WERI-Rb-1 (cell line): ENCODE measurements around the gene TBC1D5.

Source experiments
- DNase-seq: peaks from one replicate; pipeline ENCODE4 v3.0.0-alpha.2; 2020
- H3K27ac ChIP-seq: fragments of 250-450 bp; sonication (Bioruptor Pico); 2 replicates; pipeline ENCODE4 v1.5.1; 2020; ENCODE audit warnings: mild to moderate bottlenecking, moderate library complexity
- H3K27me3 ChIP-seq: fragments of 250-450 bp; sonication (Bioruptor Pico); 2 replicates; pipeline ENCODE4 v1.5.1; 2021; ENCODE audit warnings: mild to moderate bottlenecking, low read depth, moderate library complexity; ENCODE audit not compliant: insufficient read depth, severe bottlenecking
- H3K36me3 ChIP-seq: fragments of 250-450 bp; sonication (Bioruptor Pico); 2 replicates; pipeline ENCODE4 v1.5.1; 2020; ENCODE audit warnings: mild to moderate bottlenecking, moderate library complexity
- H3K4me3 ChIP-seq: 2 replicates; pipeline ENCODE4 v1.5.1; 2011; ENCODE audit warnings: low read depth, mild to moderate bottlenecking, control low read depth, low read length
- H3K9me3 ChIP-seq: fragments of 250-450 bp; sonication (Bioruptor Pico); 2 replicates; pipeline ENCODE4 v1.5.1; 2021; ENCODE audit warnings: mild to moderate bottlenecking, moderate library complexity; ENCODE audit not compliant: severe bottlenecking
- CTCF ChIP-seq: IDR thresholded peaks from 2 replicates; pipeline ENCODE4 v1.5.1; 2011; ENCODE audit warnings: low read depth, mild to moderate bottlenecking, control low read depth, inconsistent platforms, low read length

The TBC1D5 gene

GRCh38 chr3:17260257-17260656 lies 482.2 kb downstream of the TBC1D5 start:
- no peak overlapping the region for H3K27ac ChIP-seq
- H3K9me3 ChIP-seq, result no peaks in the 10 kb centered on the region
- H3K4me3 ChIP-seq, result no peak overlapping the region
- no peaks in the 10 kb centered on the region for H3K27me3 ChIP-seq
- TF ChIP-seq CTCF, result no peak
- DNase-seq, result no peak
- no peaks in the 10 kb centered on the region for H3K36me3 ChIP-seq

- no peak for DNase-seq
- no peaks in the 10 kb centered on the region for H3K27me3 ChIP-seq
- H3K27ac ChIP-seq, result no peak overlapping the region
- H3K4me3 ChIP-seq, result no peak overlapping the region
- no peak for TF ChIP-seq CTCF
- H3K9me3 ChIP-seq, result no peaks in the 10 kb centered on the region
- H3K36me3 ChIP-seq, result no peaks in the 10 kb centered on the region
Measured at GRCh38 chr3:17259685-17260084, 482.7 kb downstream of the TBC1D5 start.

GRCh38 chr3:17258823-17259436 lies 483.5 kb downstream of the TBC1D5 start:
- Histone ChIP-seq H3K36me3 (no peaks in the 10 kb centered on the region), H3K4me3 (no peak overlapping the region), H3K27ac (no peak overlapping the region), H3K9me3 (no peaks in the 10 kb centered on the region), H3K27me3 (no peaks in the 10 kb centered on the region)
- no peak for DNase-seq
- TF ChIP-seq CTCF, result peak; percentile 43; the same call in 1 of the 2 replicates

- no peak for DNase-seq
- Histone ChIP-seq H3K27me3 (no peaks in the 10 kb centered on the region), H3K36me3 (no peaks in the 10 kb centered on the region), H3K27ac (no peak overlapping the region), H3K4me3 (no peak overlapping the region), H3K9me3 (no peaks in the 10 kb centered on the region)
- TF ChIP-seq CTCF, result no peak
Measured at GRCh38 chr3:17257269-17257668, 485.2 kb downstream of the TBC1D5 start.

- no peak overlapping the region for H3K27ac ChIP-seq
- TF ChIP-seq CTCF, result no peak
- no peaks in the 10 kb centered on the region for H3K27me3 ChIP-seq
- H3K9me3 ChIP-seq, result no peaks in the 10 kb centered on the region
- no peak for DNase-seq
- H3K36me3 ChIP-seq, result no peaks in the 10 kb centered on the region
- H3K4me3 ChIP-seq, result no peak overlapping the region
Measured at GRCh38 chr3:17243621-17244020, 498.8 kb downstream of the TBC1D5 start.

- no peak for DNase-seq
- no peak for TF ChIP-seq CTCF
- no peaks in the 10 kb centered on the region for H3K36me3 ChIP-seq
Measured at GRCh38 chr3:17239417-17239816, 503.0 kb downstream of the TBC1D5 start.

More at GRCh38 chr3:17239417-17239816, 503.0 kb downstream of the TBC1D5 start:
- Histone ChIP-seq H3K4me3 (no peak overlapping the region), H3K27me3 (no peaks in the 10 kb centered on the region), H3K9me3 (no peaks in the 10 kb centered on the region), H3K27ac (no peak overlapping the region)
